Measurements from ENCODE around the gene MYH11.
"Not testable (repeated sequence)": the region's sequence is repeated elsewhere in the genome, so short reads cannot be mapped to it uniquely, and the experiment has no call there.

MYH11 gene

DNA sequence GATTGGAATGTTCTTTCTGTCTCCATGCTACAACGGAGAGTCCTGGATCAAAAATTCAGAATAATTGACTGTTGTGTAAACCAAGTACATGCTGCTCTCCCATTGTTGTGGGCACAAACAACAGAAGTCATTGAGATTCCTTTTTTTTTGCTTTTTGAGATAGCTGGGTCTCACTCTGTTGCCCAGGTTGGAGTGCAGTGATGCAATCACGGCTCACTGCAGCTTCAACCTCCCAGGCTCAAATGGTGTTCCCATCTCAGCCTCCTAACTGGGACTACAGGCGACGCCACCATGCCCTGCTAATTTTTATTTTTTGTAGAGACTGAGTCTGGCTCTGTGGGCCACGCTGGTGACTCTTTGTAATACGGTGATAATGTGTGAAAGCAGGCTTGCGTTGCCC is 182.3 kb downstream of the MYH11 start:
- H3K36me3 Mint-ChIP-seq (ENCODE audit: low read depth), result peaks cover 42% of the 10 kb centered on the region
- peaks cover 7% of the 10 kb centered on the region for H3K4me1 Mint-ChIP-seq

DNA sequence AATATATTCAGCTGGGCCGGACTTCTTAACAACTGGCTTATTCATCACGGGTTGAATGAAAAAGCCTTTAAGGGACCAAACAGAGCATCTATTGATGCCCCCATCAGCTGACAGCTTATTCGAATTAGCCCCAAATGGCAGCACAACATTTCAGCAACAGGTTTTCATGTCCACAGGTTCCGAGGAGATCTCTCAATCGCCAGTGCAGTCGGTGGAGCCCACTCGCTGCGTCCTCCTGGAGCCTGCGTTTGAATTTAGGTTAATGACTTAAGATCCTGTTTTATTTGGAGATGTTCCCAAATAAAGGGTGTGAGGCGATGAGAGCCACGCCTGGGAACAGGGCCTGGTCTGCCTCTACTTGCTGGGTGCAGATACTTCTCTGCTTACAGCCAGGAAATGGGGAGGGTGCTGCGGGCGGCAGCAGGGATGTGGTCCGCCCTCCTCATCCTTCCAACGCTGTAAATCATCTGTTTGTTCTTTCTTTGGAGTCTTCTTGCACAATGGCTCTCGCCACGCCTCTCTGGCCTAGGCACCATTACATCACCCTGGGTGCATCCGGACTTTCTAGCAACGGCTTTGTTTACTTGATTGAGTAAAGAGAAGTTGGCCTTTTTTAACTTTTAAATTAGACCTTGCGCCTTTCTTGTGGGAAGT is 184.2 kb downstream of the MYH11 start:
- Mint-ChIP-seq H3K4me3 (peak overlapping the region in 1 of 3 experiments; percentile 28), H3K4me1 (peaks cover 7% of the 10 kb centered on the region), H3K27me3 (ENCODE audit: low read depth) (no peaks in the 10 kb centered on the region), H3K36me3 (ENCODE audit: low read depth) (peaks cover 32% of the 10 kb centered on the region), H3K9me3 (no peaks in the 10 kb centered on the region), H3K27ac (peak overlapping the region; percentile 60 to 96 (median 74))
- TF ChIP-seq CTCF (IDR thresholded peaks at IDR 0.05; ENCODE audit: unreplicated experiment in 3 of 3), result no peak

More for the DNA sequence above, 182.3 kb downstream of the MYH11 start:
- H3K27ac Mint-ChIP-seq, result no peak overlapping the region
- H3K9me3 Mint-ChIP-seq, result no peaks in the 10 kb centered on the region
- no peaks in the 10 kb centered on the region for H3K27me3 Mint-ChIP-seq (ENCODE audit: low read depth)
- no peak overlapping the region for H3K4me3 Mint-ChIP-seq
- TF ChIP-seq CTCF (IDR thresholded peaks at IDR 0.05; ENCODE audit: unreplicated experiment in 3 of 3), result no peak

- not testable (repeated sequence) for H3K4me1 Mint-ChIP-seq; H3K9me3 Mint-ChIP-seq; H3K27me3 Mint-ChIP-seq (ENCODE audit: low read depth); H3K4me3 Mint-ChIP-seq
- H3K36me3 Mint-ChIP-seq (ENCODE audit: low read depth), result peaks cover 33% of the 10 kb centered on the region
- H3K27ac Mint-ChIP-seq, result peak overlapping the region in 1 of 3 experiments; percentile 74
Measured at GRCh38 chr16:15672127-15672513, 184.7 kb downstream of the MYH11 start.

DNA sequence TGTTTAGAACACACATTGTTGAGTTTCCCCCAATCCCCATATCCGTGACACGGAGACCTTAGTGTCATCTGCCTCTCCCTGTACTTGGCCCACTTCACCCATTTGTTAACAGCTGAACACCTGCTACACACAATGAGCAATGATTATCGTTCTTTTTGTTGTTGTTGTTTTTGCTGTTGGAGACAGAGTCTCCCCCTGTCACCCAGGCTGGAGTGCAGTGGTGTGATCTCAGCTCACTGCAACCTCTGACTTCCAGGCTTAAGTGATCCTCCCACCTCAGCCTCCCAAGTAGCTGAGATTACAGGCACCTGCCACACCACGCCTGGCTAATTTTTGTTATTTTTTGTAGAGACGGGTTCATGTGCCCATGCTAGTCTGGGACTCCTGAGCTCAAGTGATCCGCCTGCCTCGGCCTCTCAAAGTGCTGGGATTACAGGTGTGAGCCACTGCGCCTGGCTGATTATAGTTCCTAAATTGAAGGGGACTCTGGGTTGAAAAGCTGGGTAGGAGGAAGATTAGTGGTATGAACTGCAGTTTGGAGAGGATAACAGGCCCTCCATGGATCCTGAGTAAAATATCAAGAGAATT is 185.2 kb downstream of the MYH11 start:
- no peak for TF ChIP-seq CTCF (IDR thresholded peaks at IDR 0.05; ENCODE audit: unreplicated experiment in 3 of 3)
- H3K9me3 Mint-ChIP-seq, result no peaks in the 10 kb centered on the region
- peaks cover 33% of the 10 kb centered on the region for H3K36me3 Mint-ChIP-seq (ENCODE audit: low read depth)
- H3K4me3 Mint-ChIP-seq, result no peak overlapping the region
- H3K27ac Mint-ChIP-seq, result no peak overlapping the region
- peaks cover 7% of the 10 kb centered on the region for H3K4me1 Mint-ChIP-seq
- no peaks in the 10 kb centered on the region for H3K27me3 Mint-ChIP-seq (ENCODE audit: low read depth)

DNA sequence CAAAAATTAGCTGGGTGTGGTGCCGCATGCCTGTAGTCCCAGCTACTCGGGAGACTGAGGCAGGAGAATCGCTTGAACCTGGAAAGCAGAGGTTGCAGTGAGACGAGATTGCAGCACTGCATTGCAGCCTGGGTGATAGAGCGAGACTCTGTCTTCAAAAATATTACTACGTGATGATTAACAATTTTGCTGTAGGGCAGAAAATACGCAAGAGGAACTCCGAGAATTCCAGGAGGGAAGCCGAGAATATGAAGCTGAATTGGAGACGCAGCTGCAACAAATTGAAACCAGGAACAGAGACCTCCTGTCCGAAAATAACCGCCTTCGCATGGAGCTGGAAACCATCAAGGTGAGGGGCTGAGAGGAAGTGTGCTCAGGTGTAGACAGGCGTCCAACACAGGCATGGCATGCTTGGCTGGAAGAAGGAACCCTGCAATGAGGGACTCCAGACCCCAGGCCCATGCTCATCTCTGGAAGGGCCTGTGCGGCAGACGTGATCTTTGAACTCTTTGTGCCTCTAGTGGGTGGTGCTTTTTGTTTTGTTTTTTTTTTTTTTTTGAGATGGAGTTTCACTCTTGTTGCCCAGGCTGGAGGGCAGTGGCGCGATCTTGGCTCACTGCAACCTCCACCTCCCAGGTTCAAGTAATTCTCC is 189.6 kb downstream of the MYH11 start:
- peaks cover 35% of the 10 kb centered on the region for H3K36me3 Mint-ChIP-seq (ENCODE audit: low read depth)
- no peak overlapping the region for H3K4me3 Mint-ChIP-seq

More for the DNA sequence above, 189.6 kb downstream of the MYH11 start:
- H3K4me1 Mint-ChIP-seq, result no peaks in the 10 kb centered on the region
- H3K9me3 Mint-ChIP-seq, result no peaks in the 10 kb centered on the region
- H3K27ac Mint-ChIP-seq, result no peak overlapping the region
- H3K27me3 Mint-ChIP-seq (ENCODE audit: low read depth), result no peaks in the 10 kb centered on the region
- no peak for TF ChIP-seq CTCF (IDR thresholded peaks at IDR 0.05; ENCODE audit: unreplicated experiment in 3 of 3)
